ENCODE results near the gene TMEM140.

DNA sequence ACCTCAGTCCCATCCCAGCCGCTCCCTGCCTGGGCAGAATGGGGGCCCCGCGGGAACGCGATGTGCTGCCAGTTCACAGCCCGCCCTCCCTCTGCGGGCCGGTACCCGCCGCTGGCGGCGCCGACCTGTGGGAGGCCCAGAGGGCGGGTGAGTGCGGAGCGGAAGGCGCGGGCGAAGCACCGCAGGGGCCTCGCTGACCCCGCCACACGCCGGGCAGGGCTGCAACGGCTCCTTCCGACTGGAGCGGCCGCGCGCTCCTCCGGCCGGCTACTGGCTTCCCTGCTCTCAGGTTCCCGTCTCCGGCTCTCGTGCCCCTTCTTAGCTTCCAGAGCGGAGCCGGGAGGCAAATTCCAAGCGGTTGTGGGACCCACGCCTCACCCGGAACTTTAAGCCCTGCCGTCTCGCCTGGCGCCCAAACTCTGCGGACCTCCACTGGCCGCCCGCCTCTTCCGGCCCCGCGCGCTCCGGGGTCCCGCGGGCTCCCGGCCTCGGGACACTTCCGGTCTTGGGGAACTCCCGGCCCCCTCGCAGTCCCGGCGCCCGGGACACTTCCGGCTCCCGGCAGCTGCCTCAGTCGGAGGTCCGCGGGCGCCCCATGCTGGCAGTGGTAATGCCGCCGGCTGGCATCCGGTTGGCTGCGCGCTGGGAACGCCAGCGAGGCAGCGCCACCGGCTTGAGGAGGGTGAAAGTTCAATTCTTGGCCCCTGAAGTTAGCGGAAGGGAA is 22.6 kb downstream of the TMEM140 start, which contains the start of gene CYREN:
- TF ChIP-seq FOXM1 (IDR thresholded peaks at IDR 0.05; ENCODE audit: borderline replicate concordance) = no peak
- TF ChIP-seq SP1 (IDR thresholded peaks at IDR 0.05) = no peak
- peak; percentile 82 for TF ChIP-seq ELF4 (IDR thresholded peaks at IDR 0.05)
- no peak for TF ChIP-seq ZNF384 (IDR thresholded peaks at IDR 0.05)
- TF ChIP-seq, protein P1, sequence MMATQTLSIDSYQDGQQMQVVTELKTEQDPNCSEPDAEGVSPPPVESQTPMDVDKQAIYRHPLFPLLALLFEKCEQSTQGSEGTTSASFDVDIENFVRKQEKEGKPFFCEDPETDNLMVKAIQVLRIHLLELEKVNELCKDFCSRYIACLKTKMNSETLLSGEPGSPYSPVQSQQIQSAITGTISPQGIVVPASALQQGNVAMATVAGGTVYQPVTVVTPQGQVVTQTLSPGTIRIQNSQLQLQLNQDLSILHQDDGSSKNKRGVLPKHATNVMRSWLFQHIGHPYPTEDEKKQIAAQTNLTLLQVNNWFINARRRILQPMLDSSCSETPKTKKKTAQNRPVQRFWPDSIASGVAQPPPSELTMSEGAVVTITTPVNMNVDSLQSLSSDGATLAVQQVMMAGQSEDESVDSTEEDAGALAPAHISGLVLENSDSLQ (IDR thresholded peaks at IDR 0.05) = no peak
- no peak for TF ChIP-seq FOXA1 (IDR thresholded peaks at IDR 0.05)
- no peak for TF ChIP-seq BHLHE40 (IDR thresholded peaks at IDR 0.05; ENCODE audit: borderline replicate concordance)

Measured in HEK293T (cell line).